Neural cell (in vitro differentiated cells): ENCODE results near the gene MPC2. TPM values are rescaled to one million over a fixed set of nuclear protein-coding genes. Genes with fewer than 3 reads are reported as not detected.

Experiments used
- H2AFZ ChIP-seq: fragments of 200-600, 300-800 bp; sonication (generic), shearing (Covaris generic); 2 replicates; pipeline ENCODE4 v1.6.0; 2014; ENCODE audit warnings: low read depth, mild to moderate bottlenecking, antibody characterized with exemption, low read length, moderate library complexity
- H3F3A ChIP-seq: fragments of 200-600 bp; shearing (Covaris generic); 2 replicates; pipeline ENCODE4 v1.6.1; 2016; ENCODE audit warnings: mild to moderate bottlenecking, moderate library complexity, mixed read lengths, antibody characterized with exemption, low read length; ENCODE audit not compliant: insufficient read depth, poor library complexity, severe bottlenecking
- H3K27ac ChIP-seq: fragments of 200-600, 300-800 bp; sonication (generic), shearing (Covaris generic); 2 replicates; pipeline ENCODE4 v1.5.1; 2014; ENCODE audit warnings: mild to moderate bottlenecking, low read length, moderate library complexity
- H3K27me3 ChIP-seq: fragments of 300-800, 200-600 bp; sonication (generic), shearing (Covaris generic); 2 replicates; pipeline ENCODE4 v1.6.0; 2014; ENCODE audit warnings: mild to moderate bottlenecking, low read depth, low read length, moderate library complexity; ENCODE audit not compliant: insufficient read depth
- H3K36me3 ChIP-seq: fragments of 300-800, 200-600 bp; sonication (generic), shearing (Covaris generic); 2 replicates; pipeline ENCODE4 v1.5.1; 2014; ENCODE audit warnings: mild to moderate bottlenecking, antibody characterized with exemption, low read length, moderate library complexity; ENCODE audit not compliant: insufficient read depth
- H3K4me2 ChIP-seq: fragments of 300-800, 200-600 bp; sonication (generic), shearing (Covaris generic); 2 replicates; pipeline ENCODE4 v1.6.0; 2014; ENCODE audit warnings: mild to moderate bottlenecking, low read length
- H3K4me3 ChIP-seq: fragments of 300-800, 200-600 bp; sonication (generic), shearing (Covaris generic); 2 replicates; pipeline ENCODE4 v1.5.1; 2014; ENCODE audit warnings: mild to moderate bottlenecking, low read length, moderate library complexity
- H3K79me2 ChIP-seq: fragments of 200-600 bp; shearing (Covaris generic); replicated peaks from 2 replicates; pipeline ENCODE4 v1.6.0; 2014; ENCODE audit warnings: mild to moderate bottlenecking, low read length, moderate library complexity; ENCODE audit not compliant: insufficient read depth
- H3K9ac ChIP-seq: fragments of 300-800, 200-600 bp; sonication (generic), shearing (Covaris generic); 2 replicates; pipeline ENCODE4 v1.6.1; 2016; ENCODE audit warnings: mild to moderate bottlenecking, low read length, mixed read lengths
- H3K9me2 ChIP-seq: fragments of 200-600 bp; shearing (Covaris generic); 2 replicates; pipeline ENCODE4 v1.6.1; 2016; ENCODE audit warnings: mild to moderate bottlenecking, low read length, mixed read lengths; ENCODE audit not compliant: insufficient read depth
- H3K9me3 ChIP-seq: fragments of 200-600, 300-800 bp; sonication (generic), shearing (Covaris generic); 2 replicates; pipeline ENCODE4 v1.6.1; 2016; ENCODE audit warnings: mild to moderate bottlenecking, mixed run types, low read length, moderate library complexity, mixed read lengths
- H4K20me1 ChIP-seq: fragments of 200-600 bp; shearing (Covaris generic); 2 replicates; pipeline ENCODE4 v1.6.1; 2016; ENCODE audit warnings: mild to moderate bottlenecking, mixed run types; ENCODE audit not compliant: insufficient read depth
- EP300 ChIP-seq: fragments of 450-650 bp; conservative IDR thresholded peaks from 2 replicates; pipeline ENCODE4 v1.6.1; 2014; ENCODE audit warnings: antibody characterized with exemption, mild to moderate bottlenecking, moderate library complexity; ENCODE audit not compliant: poor library complexity, severe bottlenecking
- EZH2 ChIP-seq: fragments of 200-600, 300-800 bp; shearing (Covaris generic), sonication (generic); IDR thresholded peaks from 2 replicates; pipeline ENCODE4 v1.6.1; 2014; ENCODE audit warnings: antibody characterized with exemption, low read length, borderline replicate concordance, mild to moderate bottlenecking; ENCODE audit not compliant: insufficient read depth, poor library complexity, severe bottlenecking
- MXI1 ChIP-seq: fragments of 450-650 bp; conservative IDR thresholded peaks from 2 replicates; pipeline ENCODE4 v1.6.1; 2014; ENCODE audit warnings: antibody characterized with exemption, mild to moderate bottlenecking; ENCODE audit not compliant: poor library complexity, severe bottlenecking
- POLR2AphosphoS5 ChIP-seq: IDR thresholded peaks from 2 replicates; pipeline ENCODE4 v1.6.1; 2012
- RAD21 ChIP-seq: fragments of 450-650 bp; conservative IDR thresholded peaks from 2 replicates; pipeline ENCODE4 v1.6.1; 2014; ENCODE audit warnings: antibody characterized with exemption, mild to moderate bottlenecking, moderate library complexity
- SMC3 ChIP-seq: fragments of 450-650 bp; conservative IDR thresholded peaks from 2 replicates; pipeline ENCODE4 v1.6.1; 2014; ENCODE audit warnings: antibody characterized with exemption, mild to moderate bottlenecking, moderate library complexity; ENCODE audit not compliant: poor library complexity
- TAF1 ChIP-seq: IDR thresholded peaks from 2 replicates; pipeline ENCODE4 v1.6.1; 2012; ENCODE audit warnings: low read depth
- polyA plus RNA-seq: library from polyadenylated mRNA; depleted of rRNA; stranded (reverse); fragments of >200 nt; gene quantifications from 2 replicates; pipeline ENCODE4 v1.2.3, GENCODE V29; 2014
- TF ChIP-seq, protein P1 (sequence below): IDR thresholded peaks from 2 replicates; pipeline ENCODE4 v1.6.1; 2012; ENCODE audit warnings: borderline replicate concordance
- TF ChIP-seq, protein P2 (sequence below): fragments of 450-650 bp; IDR thresholded peaks from 2 replicates; pipeline ENCODE4 v1.5.1; 2014; ENCODE audit warnings: antibody characterized with exemption, mild to moderate bottlenecking, moderate library complexity; ENCODE audit not compliant: poor library complexity, severe bottlenecking

MPC2 gene
- polyA plus RNA-seq, 1 donor from 2014 or later = 104 TPM

DNA sequence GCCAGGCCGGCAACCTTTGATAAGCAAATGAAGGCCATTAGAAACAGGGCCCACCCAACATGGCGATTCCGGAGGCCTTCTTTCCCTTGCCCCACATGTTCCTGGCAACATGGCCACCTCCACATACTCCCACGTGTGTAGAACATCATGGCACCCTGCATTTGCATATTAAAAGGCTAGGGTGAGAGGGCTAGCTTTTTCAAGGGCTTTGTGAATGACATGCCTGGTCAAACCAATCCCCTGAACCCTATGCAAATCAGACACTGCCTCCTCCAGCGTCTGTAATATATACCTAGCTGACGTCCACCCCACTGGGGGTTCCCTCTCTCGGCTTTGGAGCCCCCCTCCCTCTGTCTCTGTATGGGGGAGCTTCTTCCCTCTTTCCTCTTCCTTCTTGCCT is 24.6 kb downstream of the MPC2 start:
- H2AFZ ChIP-seq = no peak overlapping the region
- no peak overlapping the region for H3K4me3 ChIP-seq
- H3K9me2 ChIP-seq = no peaks in the 10 kb centered on the region
- H4K20me1 ChIP-seq = no peaks in the 10 kb centered on the region
- H3K36me3 ChIP-seq = peaks cover 5% of the 10 kb centered on the region
- no peaks in the 10 kb centered on the region for H3F3A ChIP-seq
- TF ChIP-seq TAF1 (no peak), POLR2AphosphoS5 (no peak)
- no peak overlapping the region for H3K27ac ChIP-seq
- H3K9me3 ChIP-seq = no peaks in the 10 kb centered on the region
- H3K27me3 ChIP-seq = no peaks in the 10 kb centered on the region
- H3K4me2 ChIP-seq = no peak overlapping the region
- no peak overlapping the region for H3K9ac ChIP-seq
- H3K79me2 ChIP-seq = no peaks in the 10 kb centered on the region

DNA sequence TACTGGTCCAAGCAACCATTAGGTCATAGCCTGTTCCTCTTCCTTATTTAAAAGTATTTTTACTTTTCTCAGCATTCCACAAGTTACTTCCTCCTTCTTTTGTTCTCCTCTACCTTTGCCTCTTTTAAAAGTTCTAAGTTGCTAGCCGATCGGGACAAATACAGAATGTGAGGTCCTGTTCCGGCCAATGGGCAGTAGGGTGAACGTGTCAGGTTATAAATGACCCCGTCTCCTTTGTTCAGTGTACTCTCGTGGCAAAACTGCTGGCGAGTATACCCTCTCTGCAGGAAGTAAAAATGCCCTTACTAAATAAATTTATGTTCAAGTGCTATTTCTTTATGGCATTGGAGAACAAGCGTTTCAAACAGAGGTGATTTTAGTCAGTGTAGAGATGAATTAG is 25.5 kb downstream of the MPC2 start:
- H3K4me2 ChIP-seq = no peak overlapping the region
- H3K79me2 ChIP-seq = no peaks in the 10 kb centered on the region
- H4K20me1 ChIP-seq = no peaks in the 10 kb centered on the region
- H2AFZ ChIP-seq = no peak overlapping the region
- no peak for TF ChIP-seq EZH2
- no peak for TF ChIP-seq RAD21
- TF ChIP-seq, protein P1, sequence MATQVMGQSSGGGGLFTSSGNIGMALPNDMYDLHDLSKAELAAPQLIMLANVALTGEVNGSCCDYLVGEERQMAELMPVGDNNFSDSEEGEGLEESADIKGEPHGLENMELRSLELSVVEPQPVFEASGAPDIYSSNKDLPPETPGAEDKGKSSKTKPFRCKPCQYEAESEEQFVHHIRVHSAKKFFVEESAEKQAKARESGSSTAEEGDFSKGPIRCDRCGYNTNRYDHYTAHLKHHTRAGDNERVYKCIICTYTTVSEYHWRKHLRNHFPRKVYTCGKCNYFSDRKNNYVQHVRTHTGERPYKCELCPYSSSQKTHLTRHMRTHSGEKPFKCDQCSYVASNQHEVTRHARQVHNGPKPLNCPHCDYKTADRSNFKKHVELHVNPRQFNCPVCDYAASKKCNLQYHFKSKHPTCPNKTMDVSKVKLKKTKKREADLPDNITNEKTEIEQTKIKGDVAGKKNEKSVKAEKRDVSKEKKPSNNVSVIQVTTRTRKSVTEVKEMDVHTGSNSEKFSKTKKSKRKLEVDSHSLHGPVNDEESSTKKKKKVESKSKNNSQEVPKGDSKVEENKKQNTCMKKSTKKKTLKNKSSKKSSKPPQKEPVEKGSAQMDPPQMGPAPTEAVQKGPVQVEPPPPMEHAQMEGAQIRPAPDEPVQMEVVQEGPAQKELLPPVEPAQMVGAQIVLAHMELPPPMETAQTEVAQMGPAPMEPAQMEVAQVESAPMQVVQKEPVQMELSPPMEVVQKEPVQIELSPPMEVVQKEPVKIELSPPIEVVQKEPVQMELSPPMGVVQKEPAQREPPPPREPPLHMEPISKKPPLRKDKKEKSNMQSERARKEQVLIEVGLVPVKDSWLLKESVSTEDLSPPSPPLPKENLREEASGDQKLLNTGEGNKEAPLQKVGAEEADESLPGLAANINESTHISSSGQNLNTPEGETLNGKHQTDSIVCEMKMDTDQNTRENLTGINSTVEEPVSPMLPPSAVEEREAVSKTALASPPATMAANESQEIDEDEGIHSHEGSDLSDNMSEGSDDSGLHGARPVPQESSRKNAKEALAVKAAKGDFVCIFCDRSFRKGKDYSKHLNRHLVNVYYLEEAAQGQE = no peak
- TF ChIP-seq TAF1 = no peak
- TF ChIP-seq EP300 = no peak
- TF ChIP-seq MXI1 = no peak
- TF ChIP-seq SMC3 = no peak
- TF ChIP-seq POLR2AphosphoS5 = no peak
- TF ChIP-seq, protein P2, sequence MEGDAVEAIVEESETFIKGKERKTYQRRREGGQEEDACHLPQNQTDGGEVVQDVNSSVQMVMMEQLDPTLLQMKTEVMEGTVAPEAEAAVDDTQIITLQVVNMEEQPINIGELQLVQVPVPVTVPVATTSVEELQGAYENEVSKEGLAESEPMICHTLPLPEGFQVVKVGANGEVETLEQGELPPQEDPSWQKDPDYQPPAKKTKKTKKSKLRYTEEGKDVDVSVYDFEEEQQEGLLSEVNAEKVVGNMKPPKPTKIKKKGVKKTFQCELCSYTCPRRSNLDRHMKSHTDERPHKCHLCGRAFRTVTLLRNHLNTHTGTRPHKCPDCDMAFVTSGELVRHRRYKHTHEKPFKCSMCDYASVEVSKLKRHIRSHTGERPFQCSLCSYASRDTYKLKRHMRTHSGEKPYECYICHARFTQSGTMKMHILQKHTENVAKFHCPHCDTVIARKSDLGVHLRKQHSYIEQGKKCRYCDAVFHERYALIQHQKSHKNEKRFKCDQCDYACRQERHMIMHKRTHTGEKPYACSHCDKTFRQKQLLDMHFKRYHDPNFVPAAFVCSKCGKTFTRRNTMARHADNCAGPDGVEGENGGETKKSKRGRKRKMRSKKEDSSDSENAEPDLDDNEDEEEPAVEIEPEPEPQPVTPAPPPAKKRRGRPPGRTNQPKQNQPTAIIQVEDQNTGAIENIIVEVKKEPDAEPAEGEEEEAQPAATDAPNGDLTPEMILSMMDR = no peak
- H3K36me3 ChIP-seq = peaks cover 5% of the 10 kb centered on the region
- no peaks in the 10 kb centered on the region for H3F3A ChIP-seq
- no peak overlapping the region for H3K4me3 ChIP-seq
- H3K9me2 ChIP-seq = no peaks in the 10 kb centered on the region
- no peaks in the 10 kb centered on the region for H3K9me3 ChIP-seq
- no peak overlapping the region for H3K9ac ChIP-seq
- no peak overlapping the region for H3K27ac ChIP-seq
- H3K27me3 ChIP-seq = no peaks in the 10 kb centered on the region

DNA sequence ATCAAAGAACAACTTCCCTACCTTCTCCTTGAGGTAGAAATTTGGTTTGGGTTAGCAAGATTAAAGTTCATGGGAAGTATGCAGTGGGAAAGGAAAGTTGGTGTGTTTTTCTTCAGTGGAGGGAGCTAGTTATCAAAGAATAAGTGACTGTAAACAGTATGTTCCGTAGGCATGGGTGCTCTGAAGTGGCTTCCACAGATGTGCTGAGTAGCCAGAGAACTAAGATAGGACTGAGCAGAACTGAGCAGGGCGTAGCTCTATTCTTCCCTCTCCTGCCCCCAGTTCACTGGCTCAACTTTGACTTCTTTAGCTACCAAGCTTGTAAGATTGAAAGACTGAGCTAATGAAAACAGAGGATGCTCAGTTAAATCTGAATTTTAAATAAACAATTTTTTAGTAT is 26.3 kb downstream of the MPC2 start:
- H2AFZ ChIP-seq = no peak overlapping the region
- H3K9ac ChIP-seq = no peak overlapping the region

More for the DNA sequence above, 26.3 kb downstream of the MPC2 start:
- TF ChIP-seq TAF1 (no peak), EZH2 (no peak)
- Histone ChIP-seq H3F3A (no peaks in the 10 kb centered on the region), H3K9me3 (no peaks in the 10 kb centered on the region), H3K4me3 (no peak overlapping the region), H3K27ac (no peak overlapping the region), H3K27me3 (no peaks in the 10 kb centered on the region), H3K4me2 (no peak overlapping the region), H3K9me2 (no peaks in the 10 kb centered on the region), H4K20me1 (no peaks in the 10 kb centered on the region), H3K36me3 (peaks cover 5% of the 10 kb centered on the region), H3K79me2 (no peaks in the 10 kb centered on the region)
